HG03066 (cell line): ENCODE measurements around the gene MAML3.

Source experiments
- ATAC-seq: cut with Tn5 transposase; IDR thresholded peaks from one replicate; pipeline ENCODE4 v1.9.1; 2021; ENCODE audit warnings: low read depth; ENCODE audit not compliant: unreplicated experiment

MAML3 gene

GRCh38 chr4:140103676-140104075 is 50.3 kb downstream of the MAML3 start:
- peak; percentile 72 for ATAC-seq

- ATAC-seq = no peak
Measured at GRCh38 chr4:140102421-140102820, 51.6 kb downstream of the MAML3 start.

- ATAC-seq = no peak
Measured at GRCh38 chr4:140100771-140101170, 53.2 kb downstream of the MAML3 start.

- no peak for ATAC-seq
Measured at GRCh38 chr4:140099983-140100382, 54.0 kb downstream of the MAML3 start.

GRCh38 chr4:140098455-140099160 is 55.4 kb downstream of the MAML3 start:
- no peak for ATAC-seq

GRCh38 chr4:140097572-140097971 is 56.4 kb downstream of the MAML3 start:
- no peak for ATAC-seq

GRCh38 chr4:140096921-140097320 is 57.1 kb downstream of the MAML3 start:
- ATAC-seq = no peak

GRCh38 chr4:140096483-140096861 is 57.5 kb downstream of the MAML3 start:
- no peak for ATAC-seq

- ATAC-seq = no peak
Measured at GRCh38 chr4:140095694-140096482, 58.1 kb downstream of the MAML3 start.

- ATAC-seq = no peak
Measured at GRCh38 chr4:140094438-140095420, 59.3 kb downstream of the MAML3 start.

- no peak for ATAC-seq
Measured at GRCh38 chr4:140092094-140092851, 61.7 kb downstream of the MAML3 start.

- no peak for ATAC-seq
Measured at GRCh38 chr4:140091305-140091704, 62.7 kb downstream of the MAML3 start.

- ATAC-seq = no peak
Measured at GRCh38 chr4:140090215-140090731, 63.7 kb downstream of the MAML3 start.

- no peak for ATAC-seq
Measured at GRCh38 chr4:140089216-140089615, 64.8 kb downstream of the MAML3 start.

- ATAC-seq = no peak
Measured at GRCh38 chr4:140088323-140088967, 65.5 kb downstream of the MAML3 start.

- ATAC-seq = no peak
Measured at GRCh38 chr4:140085881-140086280, 68.1 kb downstream of the MAML3 start.

GRCh38 chr4:140085062-140085622 is 68.8 kb downstream of the MAML3 start:
- no peak for ATAC-seq

GRCh38 chr4:140084385-140084784 is 69.6 kb downstream of the MAML3 start:
- ATAC-seq = no peak

GRCh38 chr4:140082391-140082755 is 71.6 kb downstream of the MAML3 start:
- no peak for ATAC-seq
